ENCODE results near the gene ZNF654. TPM values are rescaled to one million over a fixed set of nuclear protein-coding genes. Genes with fewer than 3 reads are reported as not detected.

The ZNF654 gene
- total RNA-seq, result 53.6 TPM

DNA sequence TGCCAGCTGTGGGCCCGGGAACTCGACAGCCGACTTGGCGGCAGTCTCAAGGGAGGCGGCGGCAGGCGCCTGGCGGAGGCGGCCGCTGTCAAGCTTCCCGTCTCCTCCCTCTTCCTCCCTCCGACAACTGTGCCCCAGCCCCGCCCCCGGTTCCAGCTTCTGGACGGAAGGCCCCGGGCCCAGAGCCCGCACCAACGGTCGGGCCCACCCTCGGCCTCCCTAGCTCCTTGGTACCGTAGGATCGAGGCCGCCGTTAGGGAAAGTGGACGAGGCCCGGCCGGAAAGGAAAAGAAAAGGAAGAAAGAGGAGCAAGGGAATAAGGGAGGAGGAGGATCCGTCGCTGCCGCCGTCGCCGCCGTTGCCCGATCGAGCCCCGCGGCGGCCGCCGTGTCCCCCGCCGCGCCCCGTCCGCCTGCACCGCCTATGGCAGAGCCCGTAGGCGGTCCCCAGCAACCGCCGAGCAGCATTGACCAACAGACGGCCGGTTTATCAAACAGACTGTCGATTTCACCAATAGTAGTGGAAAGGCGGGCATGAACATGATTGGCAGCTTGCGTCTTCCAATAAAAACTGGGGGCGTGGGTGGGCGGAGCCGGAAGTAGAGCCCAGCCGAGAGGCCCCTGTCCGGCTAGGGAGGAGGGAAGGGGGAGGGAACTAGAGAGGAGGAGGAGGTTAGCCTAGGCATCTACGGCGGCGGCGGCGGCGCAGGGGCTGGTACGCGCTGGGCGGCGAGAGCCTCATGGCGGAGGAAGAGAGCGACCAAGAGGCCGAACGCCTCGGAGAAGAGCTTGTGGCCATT is at the start of gene ZNF654, which contains the start of gene CGGBP1:
ZNF654 (plus strand) TSS at position 675 of the 799 bp plus-strand sequence; CDS start at position 740, 65 bp downstream.
CGGBP1 (minus strand) TSS at position 425 of the 799 bp plus-strand sequence. CDS start 3,029 bp downstream, outside the sequence.

DNA sequence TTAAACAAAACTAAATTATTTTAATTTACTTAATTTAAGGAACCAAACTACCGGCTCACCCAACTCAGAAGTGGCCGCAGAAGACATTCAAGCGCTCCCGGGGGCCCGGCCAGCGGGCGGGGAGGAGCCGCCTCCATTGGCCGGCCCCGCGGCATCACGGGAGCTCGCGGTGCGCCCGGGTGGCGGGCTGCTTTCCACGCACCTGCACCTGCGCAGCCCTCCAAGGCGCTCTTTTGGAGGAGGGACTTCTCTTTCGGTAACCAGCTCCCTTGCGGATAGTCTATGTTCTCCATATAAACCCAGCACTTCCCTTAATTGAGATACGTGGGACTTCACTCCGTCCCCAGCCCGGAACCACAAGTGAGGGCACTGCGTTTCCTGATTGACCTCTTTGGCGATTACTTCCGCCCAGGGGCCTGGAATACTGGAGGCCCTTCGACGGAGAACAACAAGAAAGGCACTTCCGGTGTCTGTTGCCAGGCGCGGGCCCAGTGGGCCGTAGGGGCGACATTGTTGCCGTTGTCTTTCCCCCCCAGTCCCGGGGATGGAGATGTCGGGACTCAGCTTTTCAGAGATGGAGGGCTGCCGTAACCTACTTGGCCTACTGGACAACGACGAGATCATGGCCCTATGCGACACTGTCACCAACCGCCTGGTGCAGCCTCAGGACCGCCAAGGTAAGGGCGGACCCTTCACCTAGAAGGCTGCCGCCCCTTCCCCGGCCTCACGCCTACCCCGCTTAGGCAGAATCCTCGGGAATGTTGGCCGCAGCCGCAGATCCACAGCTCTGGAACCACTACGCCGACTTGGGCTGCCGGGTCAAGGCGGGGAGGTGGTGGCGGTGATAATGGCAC is 90.7 kb downstream of the ZNF654 start, which contains the start of gene C3orf38:
C3orf38 (plus strand) TSS at position 451 of the 854 bp plus-strand sequence; CDS start at position 545, 94 bp downstream.

Other genes with a start within 250 kb of the ZNF654 start
- gene CGGBP1, start 250 bp upstream of the ZNF654 start, total RNA-seq, result 138 TPM
- 56.0 TPM for gene C3orf38, start 90.7 kb downstream of the ZNF654 start, total RNA-seq